Measurements from ENCODE around the gene CHD2.

CHD2 gene

GRCh38 chr15:93072411-93073394, 172.6 kb downstream of the CHD2 start:
- no peak for DNase-seq

DNA sequence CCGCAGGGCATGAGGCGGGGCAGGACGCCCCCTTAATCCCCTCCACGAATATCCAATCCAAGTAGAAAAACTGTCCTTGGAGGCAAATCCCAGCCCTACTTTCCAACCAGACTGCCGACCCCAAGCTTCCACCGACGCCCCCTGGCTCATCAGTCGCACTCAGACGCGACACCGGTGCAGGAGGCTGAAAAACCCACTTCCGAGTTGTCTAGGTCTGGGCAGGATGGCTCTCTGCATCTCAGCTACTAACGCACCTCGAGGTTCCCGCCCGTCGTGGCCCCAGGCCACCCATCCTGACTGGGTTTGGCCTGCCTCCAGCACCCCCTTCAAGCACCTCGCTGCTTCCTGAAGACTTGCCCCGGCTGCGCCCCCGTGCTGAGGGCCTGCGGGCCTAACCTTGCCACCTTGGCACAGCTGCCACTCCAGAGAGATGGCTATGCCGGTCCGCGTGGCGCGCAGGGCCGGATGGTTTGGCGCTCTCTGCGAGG, 173.4 kb downstream of the CHD2 start:
- DNase-seq, result no peak

DNA sequence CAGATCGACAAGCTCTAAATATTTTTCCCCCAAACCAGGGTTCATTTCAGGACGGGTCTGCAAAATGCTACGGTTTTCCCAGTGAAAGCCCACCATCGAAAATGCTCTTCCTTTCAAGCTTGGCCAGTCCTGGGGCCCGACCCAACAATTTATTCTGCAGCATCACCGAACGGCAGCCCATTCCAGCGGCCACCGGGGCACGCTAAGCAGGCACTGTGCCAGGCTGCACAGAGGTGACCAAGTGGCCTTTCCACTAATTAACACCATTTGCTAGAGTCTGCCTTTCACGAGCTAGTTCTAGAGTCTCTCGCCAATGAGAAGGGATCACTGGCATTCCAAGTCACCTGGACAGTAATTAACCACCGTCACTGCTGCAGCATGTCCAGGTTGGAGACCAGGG, 174.5 kb downstream of the CHD2 start:
- no peak for DNase-seq

GRCh38 chr15:93076217-93076616, 176.1 kb downstream of the CHD2 start:
- no peak for DNase-seq

DNA sequence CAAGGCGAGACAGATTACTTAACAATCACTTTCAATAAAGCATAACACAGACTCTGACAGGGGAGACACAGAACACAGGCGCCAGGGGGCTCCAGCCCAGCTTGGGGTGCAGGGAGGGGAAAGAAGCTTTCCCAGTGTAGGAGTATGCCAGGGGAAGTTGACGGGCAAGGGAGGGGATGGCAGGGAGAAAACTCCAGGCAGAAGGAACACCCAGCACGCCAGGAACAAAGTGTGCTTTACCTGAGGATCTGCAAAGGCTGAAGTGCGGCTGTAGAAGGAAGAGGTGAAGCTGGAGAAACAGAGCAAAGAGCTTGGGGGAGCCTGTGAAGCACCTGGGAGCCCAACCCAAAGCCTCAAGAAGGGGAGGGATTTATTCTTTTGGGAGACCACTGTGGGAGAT, 176.8 kb downstream of the CHD2 start:
- no peak for DNase-seq

All from activated CD4-positive, alpha-beta T cell treated with anti-CD3 and anti-CD28 coated beads, Interleukin-2, amount 50 U/mL, for 4 hours (primary cell).